GM18526 (cell line): ENCODE results near the gene POLE3.

Experiments used
- POLR2A ChIP-seq: IDR thresholded peaks from 3 replicates; pipeline ENCODE4 v1.6.1; 2011; ENCODE audit not compliant: insufficient read length; ENCODE audit errors: extremely low read depth

Gene POLE3, protein sequence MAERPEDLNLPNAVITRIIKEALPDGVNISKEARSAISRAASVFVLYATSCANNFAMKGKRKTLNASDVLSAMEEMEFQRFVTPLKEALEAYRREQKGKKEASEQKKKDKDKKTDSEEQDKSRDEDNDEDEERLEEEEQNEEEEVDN

DNA sequence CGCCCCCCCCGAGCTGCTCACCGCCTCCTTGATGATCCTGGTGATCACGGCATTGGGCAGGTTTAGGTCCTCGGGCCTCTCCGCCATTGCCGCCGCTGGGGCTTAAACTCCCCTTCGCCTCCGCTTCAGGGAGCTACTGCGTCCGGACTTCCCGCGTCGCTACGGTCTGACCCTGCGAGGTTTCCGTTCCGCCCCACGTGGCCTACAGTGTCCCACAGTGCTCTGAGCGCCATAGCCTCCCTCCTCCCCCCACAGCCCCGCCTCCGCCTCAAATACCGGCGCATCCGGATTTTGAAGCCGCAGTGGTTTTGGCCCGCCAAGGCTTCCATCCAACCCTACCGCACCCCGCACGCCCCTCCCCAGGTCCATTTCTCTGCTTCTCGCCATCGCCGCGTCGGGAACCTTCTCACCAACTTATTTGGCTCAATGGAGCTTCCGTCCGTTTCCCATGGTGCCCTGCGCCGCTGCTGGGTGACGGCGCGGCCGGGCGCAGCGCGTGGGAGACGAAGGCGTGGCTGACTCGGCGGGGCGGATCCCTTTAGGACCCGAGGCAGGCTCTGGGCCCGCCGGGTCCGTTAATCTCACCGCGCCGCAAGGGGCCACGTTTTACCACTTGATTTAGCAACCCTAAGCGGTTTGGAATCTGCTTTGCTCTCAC lies at the start of gene POLE3, which contains the start of gene C9orf43:
Gene POLE3, minus strand, starts transcription at position 469 of the 658 bp plus-strand sequence. Its CDS starts 382 bp downstream, at position 87.
Gene C9orf43, plus strand, starts transcription at position 541 of the 658 bp plus-strand sequence. CDS start 2,747 bp downstream, outside the sequence.
- TF ChIP-seq POLR2A: peak; percentile 82

DNA sequence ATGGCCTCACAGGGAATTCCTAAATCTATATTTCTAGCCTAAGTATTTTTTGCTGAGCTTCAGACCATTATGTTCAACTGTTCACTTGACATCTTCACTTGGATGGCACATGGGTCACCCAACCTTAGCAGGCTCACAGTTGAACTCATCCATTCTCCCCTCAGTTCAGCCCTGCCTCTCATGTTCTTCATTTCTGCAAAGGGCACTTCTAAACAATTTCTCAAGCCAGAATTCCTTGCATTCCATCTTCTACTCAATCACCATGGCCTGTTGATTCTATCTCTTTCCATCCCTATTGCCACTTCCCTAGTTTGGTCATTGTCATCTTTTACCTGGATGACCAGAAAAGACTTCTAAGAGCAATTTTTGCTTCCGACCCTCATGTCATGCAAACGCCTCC lies 45.8 kb upstream of the POLE3 start:
- no peak for TF ChIP-seq POLR2A

DNA sequence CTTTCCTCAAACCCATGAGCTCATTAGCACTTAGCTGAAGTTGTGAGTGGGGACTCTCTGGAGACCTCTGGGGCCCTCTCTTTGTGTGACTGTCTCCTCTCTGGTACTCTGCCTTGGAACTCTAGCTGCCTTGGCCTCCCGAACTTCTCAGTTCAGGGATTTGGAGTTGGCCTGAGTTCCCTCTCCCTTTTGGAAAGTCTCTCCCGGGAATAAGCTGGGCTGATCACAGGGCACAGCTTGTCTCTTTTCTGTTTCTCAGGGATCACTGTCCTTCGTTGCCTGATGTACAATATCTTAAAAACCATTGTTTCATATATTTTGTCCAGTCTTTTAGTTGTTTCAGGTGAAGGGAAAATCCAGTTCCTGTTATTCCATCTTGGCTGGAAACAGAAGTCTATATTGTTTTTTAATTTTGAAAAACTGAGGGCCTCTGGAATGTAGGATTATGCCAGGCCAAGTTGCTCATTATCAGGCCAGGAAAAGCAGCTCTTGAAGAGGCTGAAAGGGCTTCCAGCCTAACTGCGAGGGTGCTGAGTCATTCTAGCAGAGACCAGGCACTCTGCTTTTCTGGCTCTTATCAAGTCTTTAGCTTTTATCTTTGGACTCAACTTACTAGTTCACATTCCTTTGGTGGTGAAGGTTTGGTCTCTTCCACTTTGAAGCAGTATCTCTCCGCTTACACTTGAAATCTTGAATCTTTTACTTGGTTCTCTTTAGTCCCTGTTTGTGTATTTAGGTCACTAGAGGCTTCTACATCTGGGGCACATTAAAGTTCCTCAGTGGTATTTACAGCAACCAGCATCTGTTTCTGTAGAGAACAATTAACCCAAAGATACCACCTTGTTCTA lies 44.7 kb upstream of the POLE3 start:
- no peak for TF ChIP-seq POLR2A

DNA sequence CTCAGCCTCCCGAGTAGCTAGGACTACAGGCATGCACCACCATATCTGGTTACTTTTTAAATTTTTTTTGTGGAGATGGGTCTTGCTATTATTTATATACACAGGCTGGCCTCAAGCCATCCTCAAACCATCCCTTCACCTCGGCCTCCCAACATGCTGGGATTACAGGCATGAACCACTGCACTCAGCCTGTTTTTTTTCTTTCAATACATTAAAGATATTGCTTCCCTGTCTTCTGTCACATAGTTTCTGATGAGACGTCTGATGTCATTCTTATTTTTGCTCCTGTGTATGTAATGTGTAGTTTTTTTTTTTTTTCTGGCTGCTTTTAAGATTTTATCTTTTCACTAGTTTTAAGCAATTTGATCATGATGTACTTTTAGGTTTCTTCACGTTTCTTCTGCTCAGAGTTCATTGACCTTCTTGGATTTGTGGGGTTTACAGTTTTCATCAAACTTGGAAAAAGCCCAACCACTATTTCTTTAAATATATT lies 41.7 kb upstream of the POLE3 start:
- no peak for TF ChIP-seq POLR2A

DNA sequence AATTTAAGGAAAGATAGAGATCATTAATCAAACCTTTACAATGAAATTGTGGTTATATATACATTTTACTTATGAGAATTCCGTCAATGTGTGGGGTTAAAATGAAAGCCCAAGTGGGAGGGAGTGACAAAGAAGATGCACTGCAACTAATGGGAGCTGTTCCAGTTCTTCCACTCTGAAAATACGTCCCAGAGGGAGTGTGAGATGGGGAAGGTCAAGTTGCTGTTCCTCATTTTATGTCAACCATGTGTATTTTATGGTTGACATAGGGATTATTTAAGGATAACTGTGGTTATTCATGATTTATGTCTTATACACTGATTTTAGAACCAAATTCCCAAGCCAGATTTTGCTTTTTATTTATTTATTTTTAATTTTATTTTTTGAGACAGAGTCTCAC lies 38.9 kb upstream of the POLE3 start:
- TF ChIP-seq POLR2A: no peak

DNA sequence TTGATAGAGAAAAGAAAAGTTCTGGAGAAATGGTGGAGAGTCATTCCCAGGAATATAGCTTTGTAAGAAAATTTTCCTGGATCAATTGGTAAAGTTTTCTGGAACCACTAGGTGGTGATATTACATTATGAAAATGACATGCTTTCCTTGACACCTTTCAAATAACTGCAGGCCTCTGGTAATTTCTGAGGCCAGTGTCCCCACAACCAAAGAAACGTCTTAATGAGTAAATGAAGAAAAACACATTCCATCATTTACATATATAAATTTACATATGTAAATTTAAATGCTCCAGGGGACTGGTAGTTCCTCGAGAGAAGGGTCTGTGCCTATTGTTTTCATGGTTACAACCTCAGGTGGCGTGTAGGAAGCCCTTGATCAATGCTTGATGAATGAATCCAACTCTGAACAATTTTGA lies 35.9 kb upstream of the POLE3 start:
- no peak for TF ChIP-seq POLR2A

DNA sequence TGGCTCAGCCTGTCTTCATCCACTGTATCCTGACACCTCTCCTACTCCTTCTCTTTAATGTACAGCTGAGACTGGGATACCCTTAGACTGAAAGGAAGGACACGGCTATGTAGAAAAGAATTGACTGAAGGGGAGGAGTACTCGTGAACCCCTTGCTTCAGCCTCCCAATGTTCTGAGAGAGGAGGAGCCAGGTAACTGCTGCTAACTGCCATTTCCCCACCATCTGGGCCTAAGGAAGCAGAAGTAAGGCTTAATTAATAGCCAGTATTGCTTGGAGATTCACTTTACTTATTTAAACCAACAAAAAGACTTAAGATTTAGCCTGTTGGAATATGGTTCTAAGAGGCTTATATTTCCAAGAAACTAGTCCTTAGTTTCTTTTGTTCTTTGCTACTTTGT lies 34.3 kb upstream of the POLE3 start:
- TF ChIP-seq POLR2A: no peak

DNA sequence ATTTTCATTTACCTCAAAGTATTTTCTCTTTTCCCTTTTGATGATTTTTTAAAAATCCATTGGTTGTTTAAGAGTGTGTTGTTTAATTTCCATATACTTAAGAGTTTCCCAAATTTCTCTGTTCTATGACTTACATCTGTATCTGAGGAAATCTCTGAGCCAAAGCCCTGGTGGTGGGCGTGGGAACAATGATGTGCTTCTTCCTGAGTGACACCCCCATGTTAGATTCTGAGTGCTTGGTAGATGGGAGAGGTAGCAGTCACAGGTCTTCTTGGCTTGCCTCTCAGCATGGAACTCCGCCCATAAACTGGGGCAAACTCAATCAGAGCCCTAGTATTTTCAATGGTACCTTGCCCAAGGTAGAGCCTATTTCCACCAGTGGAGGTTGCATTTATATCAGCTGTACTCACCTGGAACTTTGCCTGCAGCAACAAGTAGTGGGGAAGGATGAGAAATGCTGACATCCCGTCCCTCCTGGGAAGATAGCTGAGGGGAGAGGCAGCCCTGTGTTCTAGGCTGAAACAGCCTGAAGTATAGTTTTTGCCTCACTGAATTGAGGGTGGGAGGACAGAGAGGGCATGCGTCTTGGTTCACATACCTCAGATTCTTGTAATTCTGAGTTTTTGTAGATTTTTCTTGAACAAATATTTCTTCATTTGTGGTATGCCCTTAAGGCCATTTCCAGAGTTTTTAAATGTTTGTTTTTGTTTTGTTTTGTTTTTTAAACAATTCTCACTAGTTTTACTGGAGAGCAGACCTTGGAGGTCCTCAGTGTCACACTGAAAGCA lies 26.4 kb upstream of the POLE3 start:
- TF ChIP-seq POLR2A: no peak

DNA sequence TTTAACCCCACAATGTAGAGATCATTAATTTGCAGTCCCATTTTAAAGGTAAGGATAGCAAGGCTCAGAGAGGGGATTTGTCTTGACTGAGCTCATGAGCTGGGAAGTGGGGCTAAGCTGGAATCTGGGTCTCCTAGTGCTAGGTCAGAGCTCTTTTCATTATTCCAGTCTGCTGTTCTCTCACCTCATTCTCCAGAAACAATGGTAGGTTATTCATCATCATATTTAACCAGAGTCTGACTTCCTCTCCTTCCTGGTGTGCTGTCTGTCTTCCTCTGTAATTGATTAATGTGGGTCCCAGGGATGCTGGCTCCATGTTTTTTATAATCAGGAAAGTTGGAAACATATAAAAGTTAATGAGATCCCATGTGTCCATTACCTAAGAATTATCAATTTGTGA lies 20.7 kb upstream of the POLE3 start:
- TF ChIP-seq POLR2A: no peak

DNA sequence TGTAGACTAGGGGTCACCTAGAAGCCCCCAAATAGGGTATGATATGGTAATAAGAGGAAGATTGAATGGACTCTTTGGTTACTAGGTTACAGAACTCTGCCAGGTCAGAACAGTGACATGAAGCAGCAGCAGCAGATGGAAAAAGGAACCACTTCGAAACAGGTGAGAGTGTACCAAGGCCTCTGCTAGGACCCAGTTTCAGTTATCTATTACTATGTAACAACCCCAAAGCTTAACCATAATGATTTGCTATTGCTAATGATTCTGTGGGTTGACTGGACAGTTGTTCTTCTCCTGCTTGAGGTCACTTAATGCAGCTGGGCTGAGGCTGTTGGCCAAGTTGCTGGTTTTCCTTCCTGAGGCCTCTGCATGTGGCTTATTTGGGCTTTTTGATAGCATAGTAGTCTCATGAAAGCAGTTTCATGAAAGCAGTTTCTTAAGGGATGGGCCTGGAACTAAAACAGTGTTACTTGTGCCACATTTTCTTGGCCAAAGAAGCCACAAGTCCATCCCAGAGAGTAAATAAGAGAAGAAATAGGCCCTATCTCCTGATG lies 17.7 kb upstream of the POLE3 start:
- no peak for TF ChIP-seq POLR2A

DNA sequence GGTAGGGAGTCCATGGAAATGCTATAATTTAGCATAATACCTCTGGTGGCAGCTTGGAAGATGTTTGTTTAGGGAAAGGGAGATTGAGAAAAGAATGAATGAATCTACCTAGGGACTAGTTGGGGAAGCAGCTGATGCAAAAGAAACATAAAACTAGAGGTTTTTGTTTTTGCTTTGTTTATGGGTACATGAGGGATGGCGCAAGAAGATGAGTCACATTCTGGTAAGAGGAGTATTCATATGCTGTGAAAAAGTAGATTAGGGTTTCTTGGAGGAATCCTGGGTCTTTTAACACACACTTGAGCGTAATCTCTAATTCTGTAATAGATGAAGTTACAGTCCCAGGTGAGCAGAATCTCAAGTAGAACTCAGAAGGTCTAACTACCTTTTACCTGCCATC lies 17.2 kb upstream of the POLE3 start:
- no peak for TF ChIP-seq POLR2A

DNA sequence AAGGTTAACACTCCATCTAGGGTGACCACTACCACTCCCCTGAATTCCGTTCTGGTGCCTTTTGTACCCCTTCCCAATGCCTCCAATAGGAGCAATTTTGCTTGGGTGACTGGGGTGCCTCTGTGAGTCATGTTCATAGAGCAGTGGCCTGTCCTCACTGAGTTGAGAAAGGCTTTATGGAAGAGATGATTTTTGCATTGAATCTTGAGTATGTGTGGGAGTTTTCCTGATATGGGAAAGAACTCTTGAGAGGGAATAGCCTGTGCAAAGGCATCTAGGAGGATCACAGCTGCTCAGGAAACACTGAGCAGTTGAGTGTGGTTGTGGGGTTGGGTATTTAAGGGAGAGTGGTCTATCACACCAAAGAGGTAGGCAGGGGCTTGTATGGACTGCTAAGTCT lies 16.2 kb upstream of the POLE3 start:
- no peak for TF ChIP-seq POLR2A

DNA sequence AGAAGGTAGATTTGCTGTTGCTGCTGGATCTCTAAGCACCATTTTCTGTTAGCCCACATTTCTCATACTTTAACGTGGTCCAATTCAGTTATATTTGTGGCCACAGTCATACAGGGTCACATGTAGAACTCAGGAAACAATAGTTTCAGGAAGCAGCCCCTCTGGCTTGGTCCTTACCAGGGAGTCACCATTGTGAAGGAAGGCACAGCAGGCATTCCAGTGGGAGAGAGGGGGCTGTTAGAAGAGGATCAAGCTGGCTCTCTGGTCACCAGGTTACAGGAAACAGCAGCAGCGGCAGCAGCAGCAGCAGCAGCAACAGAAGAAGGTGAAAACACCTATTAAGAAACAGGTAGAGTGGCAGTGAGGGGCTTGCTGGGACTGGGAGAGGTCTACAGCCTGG lies 14.6 kb upstream of the POLE3 start:
- TF ChIP-seq POLR2A: no peak

DNA sequence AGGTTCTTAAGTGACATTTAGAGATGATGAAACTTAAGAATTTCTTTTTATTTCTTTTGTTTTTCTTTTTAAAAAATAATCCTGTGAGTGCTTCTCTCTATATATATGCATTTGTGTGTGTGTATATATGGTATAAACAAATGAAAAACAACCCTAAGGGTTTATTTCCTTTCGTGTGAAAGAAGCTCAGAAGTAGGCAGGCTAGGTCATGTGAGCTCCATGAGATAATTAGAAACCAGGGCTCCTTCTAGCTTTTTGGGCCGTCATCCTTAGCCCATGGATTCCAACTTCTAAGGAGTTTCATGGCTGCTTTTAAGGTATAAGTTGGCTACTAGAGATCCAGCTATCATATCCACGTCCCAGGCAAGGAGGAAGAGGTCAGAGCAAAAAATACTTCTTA lies 11.3 kb upstream of the POLE3 start:
- no peak for TF ChIP-seq POLR2A

DNA sequence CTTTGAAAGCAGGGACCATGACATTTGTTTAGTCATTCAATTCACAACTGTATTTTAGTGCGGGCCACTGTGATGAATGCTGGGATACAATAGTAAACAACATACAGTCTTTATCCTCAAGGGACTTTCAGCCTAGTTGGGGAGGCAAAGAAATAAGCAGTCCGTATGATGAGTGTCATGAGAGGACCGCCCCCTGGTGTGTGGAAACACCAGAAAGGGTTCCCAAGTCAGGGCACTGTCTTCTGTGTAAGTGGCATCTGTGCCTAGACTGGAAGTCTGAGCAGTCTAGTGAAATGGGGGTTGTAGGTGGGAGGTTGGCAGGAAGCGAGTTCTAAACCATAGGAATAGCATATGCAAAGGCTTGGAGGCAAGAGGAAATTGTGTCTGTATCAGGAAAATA lies 6.9 kb upstream of the POLE3 start:
- TF ChIP-seq POLR2A: no peak

DNA sequence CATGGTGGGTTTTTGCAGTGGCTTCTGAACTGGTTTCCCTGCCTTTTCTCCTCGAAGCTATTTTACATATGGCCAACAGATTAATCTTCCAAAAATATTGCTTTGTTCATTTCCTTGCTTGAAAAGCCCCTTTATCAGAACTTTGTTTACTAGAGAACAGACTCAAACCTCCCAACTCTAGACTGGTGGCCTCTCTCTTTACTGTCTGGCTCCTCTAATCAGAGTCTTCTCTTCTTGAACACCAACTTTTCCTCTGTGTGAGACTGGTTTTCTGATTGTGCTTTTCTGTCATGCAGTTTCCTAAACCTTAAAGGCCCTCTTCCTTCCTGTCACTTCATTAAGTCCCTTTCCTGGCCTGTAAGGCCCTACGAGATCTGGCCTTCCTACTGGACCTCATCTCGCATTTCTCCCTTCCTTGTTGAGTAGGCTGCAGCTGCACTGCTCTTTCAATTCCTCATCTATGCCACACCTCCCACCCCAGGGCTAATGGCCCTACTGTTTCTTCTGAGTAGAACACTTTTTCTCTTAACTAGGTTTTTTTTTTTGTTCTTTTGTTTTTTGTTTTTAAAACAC lies 5.8 kb upstream of the POLE3 start:
- TF ChIP-seq POLR2A: peak; percentile 15
